Peyer's patch (tissue), 4 donors: ENCODE data around the gene DNM3.

Experiments used
- CTCF ChIP-seq, 6 experiments: fragments of 450-650 bp in 4 of 6; fragments of 200-600 bp in 2 of 6; sonication (generic) in 1 of 6; IDR thresholded peaks; one replicate each; pipeline ENCODE4 v1.5.1; 2017 to 2019; ENCODE audit warnings: antibody characterized with exemption in 6 of 6, mild to moderate bottlenecking in 3 of 6, moderate library complexity in 1 of 6
- POLR2A ChIP-seq, 2 donors: fragments of 450-650 bp; IDR thresholded peaks; one replicate each; pipeline ENCODE4 v1.5.1; 2017; ENCODE audit warnings: antibody characterized with exemption in 2 of 2, mild to moderate bottlenecking in 2 of 2, moderate library complexity in 2 of 2

GRCh38 chr1:172269644-172270043, 428.3 kb downstream of the DNM3 start:
- TF ChIP-seq POLR2A (IDR thresholded peaks at IDR 0.05) (no peak), CTCF (IDR thresholded peaks at IDR 0.05) (no peak)
